Inflammatory macrophage treated with lipopolysaccharide for 4 hours (primary cell): ENCODE measurements around the gene ERBB4.
"Not testable (repeated sequence)": the region's sequence is repeated elsewhere in the genome, so short reads cannot be mapped to it uniquely, and the experiment has no call there.

Experiments used
- DNase-seq: peaks from one replicate; pipeline ENCODE4 v3.0.0-alpha.2; 2020

The ERBB4 gene

DNA sequence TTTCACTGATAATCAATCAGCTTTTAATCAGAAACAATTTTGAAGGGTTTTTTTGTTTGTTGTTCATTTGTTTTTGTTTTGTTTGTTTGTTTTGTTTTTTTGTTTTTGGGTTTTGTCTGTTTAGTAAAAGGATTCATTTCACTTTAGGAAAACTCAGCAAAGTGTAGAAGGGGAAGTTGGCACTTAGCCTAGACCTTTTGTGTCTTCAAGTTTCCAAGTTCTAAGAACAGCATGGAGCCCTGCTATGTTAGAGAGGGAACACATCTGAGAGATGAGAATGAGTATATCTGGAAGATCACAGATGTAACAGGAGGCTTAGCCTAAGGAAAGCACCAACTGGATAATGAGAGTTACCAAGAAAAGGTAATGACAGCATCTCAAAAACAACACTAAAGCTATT, 501.5 kb downstream of the ERBB4 start:
- DNase-seq = no peak

DNA sequence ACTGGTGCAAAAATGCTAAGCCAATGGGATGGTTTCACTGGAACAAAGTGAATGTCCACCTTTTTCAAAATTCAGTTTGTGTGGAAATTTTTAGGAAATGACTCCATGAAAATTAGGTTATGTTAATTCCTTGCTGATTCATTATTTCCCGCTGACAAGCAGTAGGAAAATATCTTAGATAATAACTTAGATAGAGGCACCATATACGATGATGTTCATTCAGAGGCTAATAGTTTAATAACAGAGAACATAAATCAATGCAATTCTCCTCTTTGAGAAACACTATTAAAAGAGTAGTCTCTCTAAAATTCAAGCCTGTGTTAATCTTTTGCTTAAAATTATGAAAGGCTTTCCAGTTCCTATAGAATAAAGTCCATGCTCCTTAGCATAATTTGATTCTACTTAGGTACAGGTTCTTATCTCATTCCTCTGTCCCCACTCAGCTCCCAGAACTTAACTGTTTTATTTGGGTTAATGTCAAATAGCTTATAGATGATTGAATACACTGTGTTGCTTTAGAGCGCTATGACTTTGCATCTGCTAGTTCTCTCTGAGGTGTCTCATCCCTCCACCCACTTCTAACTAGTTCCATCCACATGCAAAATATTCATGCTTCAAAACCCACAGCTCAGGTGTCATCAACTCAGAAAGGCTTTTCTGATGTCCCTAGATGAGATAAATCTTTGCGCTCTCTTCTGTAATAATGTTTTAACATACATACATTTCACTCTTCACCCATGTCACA, 503.6 kb downstream of the ERBB4 start:
- DNase-seq = no peak

- DNase-seq = no peak
These were observed 504.7 kb downstream of the ERBB4 start for GRCh38 chr2:212033888-212034287.

- no peak for DNase-seq
These were observed 505.9 kb downstream of the ERBB4 start for GRCh38 chr2:212032536-212033219.

DNA sequence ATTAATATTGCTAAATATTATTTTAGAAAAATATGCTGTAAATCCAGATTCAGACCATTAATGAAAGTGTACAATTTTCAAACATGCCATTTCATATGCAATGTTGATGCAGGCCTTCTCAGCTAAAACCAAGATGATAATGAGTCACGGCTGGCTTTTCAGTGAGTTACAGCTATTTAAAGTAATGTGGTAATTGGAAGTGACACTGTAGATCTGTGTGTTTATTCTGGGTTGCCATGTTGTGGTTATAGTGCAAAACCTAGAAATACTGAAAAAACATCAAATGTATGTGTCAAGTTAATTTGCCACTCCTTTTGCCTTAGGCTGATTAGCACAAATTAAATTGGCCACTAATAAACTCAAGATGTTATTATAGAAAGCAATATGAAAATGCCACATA, 506.6 kb downstream of the ERBB4 start:
- no peak for DNase-seq

GRCh38 chr2:212030709-212031108, 507.9 kb downstream of the ERBB4 start:
- DNase-seq = no peak

DNA sequence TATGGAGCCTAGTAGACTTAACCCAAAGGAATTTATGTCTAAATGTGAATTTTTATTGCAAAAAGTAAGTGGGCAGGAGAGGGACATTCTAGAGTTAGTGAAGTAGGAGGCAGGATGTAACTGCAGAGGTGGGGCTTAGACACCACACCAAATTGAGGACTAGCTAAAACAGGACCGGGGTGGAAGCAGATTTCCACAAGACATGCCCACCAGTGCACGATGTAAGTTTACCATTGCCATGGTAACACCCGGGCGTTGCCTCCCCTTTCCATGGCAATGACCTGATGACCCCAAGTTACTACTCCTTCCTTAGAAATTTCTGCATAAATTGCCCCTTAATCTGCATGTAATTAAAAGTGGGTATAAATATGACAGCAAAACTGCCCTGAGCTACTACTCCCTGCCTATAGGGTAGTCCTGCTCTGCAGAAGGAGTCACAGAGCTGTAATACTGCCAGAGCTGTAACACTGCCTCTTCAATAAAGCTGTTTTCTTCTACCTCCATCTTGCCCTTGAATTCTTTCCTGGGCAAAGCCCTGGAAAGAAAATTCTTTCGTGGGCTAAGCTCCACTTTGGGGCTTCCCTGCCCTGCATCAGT, 509.7 kb downstream of the ERBB4 start:
- DNase-seq = no peak

DNA sequence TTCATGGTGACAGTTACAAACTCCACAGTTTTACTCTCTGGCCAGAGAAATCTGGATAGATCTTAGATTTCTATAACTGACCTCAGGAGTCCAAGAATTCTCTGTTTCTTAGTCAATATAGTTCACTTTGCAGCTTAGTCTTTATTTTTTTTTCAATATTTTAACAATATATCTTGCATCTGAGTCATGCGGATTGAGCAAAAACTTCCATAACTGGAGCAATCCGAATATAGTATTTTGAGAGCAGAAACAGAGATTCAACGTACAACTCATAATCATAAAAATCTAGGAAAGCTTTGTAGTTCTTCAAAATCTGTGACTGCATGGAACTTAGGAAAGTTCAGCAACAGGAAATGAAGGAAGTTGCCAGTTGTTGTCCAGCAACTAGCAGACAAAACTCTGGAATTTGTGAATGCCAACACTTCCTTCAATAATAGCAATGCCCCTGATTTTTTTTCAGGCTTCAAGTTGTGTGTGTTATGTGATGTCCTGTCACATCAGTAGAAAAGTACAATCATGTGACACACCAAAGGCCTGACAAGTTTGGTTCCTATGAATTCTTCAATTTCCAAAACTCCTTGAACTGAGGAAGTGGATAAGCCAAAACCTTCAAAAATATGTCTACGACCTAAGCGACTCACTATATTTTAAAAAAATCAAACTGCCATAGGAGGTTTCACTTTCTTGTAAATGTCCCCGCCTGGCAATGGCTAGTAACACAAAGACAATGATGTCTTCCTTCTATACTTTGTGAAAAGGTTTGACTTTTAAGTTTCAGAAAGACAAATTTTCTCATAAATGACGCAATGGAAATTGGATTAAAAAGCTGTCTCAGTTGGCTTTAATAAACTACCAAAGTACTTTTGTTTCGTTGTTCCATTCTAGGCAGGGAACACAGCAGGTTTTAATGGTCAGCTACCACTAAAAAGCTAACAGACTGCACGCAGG, 510.6 kb downstream of the ERBB4 start:
- no peak for DNase-seq

GRCh38 chr2:212024040-212024439, 514.6 kb downstream of the ERBB4 start:
- no peak for DNase-seq

GRCh38 chr2:212022966-212023365, 515.6 kb downstream of the ERBB4 start:
- no peak for DNase-seq

- DNase-seq = no peak
These were observed 516.7 kb downstream of the ERBB4 start for GRCh38 chr2:212021947-212022346.

DNA sequence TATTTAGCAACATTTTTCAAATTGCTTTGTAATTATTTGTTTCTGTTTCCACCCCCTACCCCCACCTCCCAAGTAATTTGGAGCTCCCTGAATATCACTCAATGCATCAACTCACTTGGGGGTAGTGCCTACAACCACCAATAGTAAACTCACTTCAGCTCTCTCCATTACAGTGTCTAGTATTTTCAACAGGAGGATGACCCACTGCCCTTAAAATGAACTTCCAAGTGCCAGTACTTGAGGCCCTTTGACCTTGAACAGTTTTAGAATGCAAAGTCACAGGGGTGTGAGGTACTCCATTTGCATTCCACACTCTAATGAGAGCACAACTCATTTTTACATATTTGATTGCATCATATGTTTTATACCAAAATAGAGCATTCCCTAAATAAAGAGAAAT, 523.0 kb downstream of the ERBB4 start:
- DNase-seq = no peak

- no peak for DNase-seq
These were observed 525.0 kb downstream of the ERBB4 start for GRCh38 chr2:212013626-212014025.

- not testable (repeated sequence) for DNase-seq
These were observed 528.3 kb downstream of the ERBB4 start for GRCh38 chr2:212010305-212010704.

DNA sequence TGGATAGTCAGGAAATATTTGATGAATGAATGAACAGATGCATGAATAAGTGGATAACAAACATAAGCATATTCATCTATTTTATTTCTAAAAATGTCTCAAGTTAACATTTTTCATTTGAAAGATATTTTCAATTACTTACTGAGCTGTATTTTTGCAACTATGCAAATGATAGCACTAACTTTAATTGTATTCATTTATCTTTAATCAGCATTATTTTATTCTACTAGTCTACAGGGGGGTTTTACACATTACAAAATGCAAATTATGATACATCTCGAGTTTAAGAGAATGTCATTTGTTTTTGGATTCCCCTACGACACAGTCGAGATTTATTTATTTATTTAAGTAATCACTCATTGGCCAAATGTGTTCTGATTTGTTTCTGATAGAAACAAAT, 530.6 kb downstream of the ERBB4 start:
- no peak for DNase-seq

GRCh38 chr2:212005085-212005671, 533.4 kb downstream of the ERBB4 start:
- DNase-seq = no peak

DNA sequence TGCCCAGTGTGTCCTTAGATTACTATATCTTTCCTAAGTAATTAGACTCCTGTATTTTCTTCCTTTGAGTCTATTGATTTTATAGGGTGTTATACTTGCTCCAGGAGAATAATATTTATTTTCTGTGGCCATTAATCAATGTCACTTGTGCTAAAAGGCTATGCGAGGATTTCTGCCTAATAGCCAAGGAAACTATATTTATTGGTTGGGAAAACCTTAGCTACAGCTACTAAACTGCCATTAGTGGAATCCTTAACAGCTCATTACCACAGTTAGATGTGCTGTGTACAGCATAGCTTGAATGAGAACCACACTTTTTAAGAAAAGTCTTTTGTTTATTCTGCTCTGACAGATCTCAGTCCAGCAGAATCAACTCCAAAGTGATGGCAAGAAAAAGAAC, 537.3 kb downstream of the ERBB4 start:
- DNase-seq = no peak

- DNase-seq = no peak
These were observed 541.7 kb downstream of the ERBB4 start for GRCh38 chr2:211996857-211997256.

GRCh38 chr2:211994806-211995205, 543.8 kb downstream of the ERBB4 start:
- no peak for DNase-seq

- DNase-seq = no peak
These were observed 548.3 kb downstream of the ERBB4 start for GRCh38 chr2:211990335-211990734.

DNA sequence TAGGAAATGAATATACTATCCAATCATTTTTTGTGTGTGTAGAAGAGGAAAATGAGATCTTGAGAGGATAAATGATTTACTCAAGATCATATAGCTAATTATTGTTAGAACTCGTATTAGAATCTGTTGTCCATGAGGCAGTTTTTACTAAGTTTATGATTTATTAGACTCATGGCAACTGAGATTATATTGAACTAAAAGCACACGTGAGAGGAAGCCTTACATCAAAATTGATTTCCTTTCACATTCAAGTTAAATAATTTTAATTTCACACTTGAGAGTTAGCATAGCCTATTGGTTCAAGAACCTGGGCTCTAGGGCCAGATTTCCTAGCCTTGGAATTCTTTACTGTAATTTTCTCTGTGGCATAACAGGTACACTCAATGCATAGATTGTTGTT, 552.3 kb downstream of the ERBB4 start:
- no peak for DNase-seq

DNA sequence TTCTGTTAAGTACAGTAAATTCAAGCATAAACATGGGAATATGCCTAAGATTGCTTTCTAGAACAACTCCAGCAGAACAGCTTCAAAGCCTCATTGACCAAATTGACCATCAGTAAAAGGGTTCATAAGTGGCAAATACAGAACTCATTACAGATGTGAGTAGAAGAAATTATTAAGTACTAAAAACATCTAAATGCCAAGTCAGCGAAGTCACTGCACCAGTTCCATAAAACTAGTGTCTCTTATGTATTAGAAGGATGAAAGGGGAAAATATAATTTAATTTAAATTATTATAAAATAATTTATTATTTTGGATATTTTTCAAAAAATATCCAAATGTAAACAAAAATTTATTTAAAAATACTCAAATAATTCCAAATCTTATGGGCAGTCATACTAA, 553.2 kb downstream of the ERBB4 start:
- no peak for DNase-seq

DNA sequence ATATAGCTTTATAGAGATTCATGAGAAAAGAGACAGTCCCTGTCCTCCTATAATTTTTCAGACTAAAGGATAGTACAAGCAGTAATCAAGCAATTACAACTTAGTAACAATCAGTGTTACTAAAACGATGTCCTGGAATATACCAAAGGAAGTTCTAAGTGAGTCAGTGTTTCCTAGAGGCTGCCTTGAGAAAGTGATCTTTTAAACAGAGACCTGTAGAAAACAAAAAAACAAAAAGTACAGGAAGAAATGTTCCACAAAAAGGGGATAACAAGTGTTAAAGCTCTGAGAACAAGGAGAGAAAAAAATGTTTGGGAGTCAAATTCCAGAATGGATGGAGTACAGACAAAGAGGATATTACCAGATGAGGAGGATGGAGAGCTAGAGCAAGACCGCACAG, 556.4 kb downstream of the ERBB4 start:
- DNase-seq = no peak
